GM21528 (cell line): ENCODE results near the gene PHC1.

Source experiments
- ATAC-seq: cut with Tn5 transposase; IDR thresholded peaks from one replicate; pipeline ENCODE4 v1.9.1; 2021; ENCODE audit warnings: mild to moderate bottlenecking, moderate library complexity; ENCODE audit not compliant: unreplicated experiment, low FRiP score

PHC1 gene

GRCh38 chr12:8948701-8949341, 34.5 kb downstream of the PHC1 start:
- ATAC-seq, result no peak

- peak; percentile 89 for ATAC-seq
Measured at GRCh38 chr12:8949342-8950220, 35.3 kb downstream of the PHC1 start, which contains the start of gene M6PR. Gene M6PR (minus strand): TSS chr12:8949645. CDS start chr12:8946404, 3,241 bp downstream.

DNA sequence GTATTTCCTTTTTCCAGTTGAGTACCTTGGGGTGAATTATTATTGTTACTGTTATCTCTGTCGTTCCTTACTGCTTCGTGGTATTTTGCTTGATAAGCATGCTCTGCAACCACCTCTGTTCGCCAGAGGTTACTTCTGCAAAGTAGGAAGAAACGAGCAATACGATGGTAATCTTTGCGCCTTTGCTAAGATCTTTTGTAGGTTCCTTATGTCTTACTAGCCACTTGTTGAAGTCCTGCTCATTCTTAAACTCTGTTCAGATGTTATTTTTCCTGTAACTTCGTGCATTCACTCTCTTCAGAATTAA, 35.9 kb downstream of the PHC1 start:
- peak; percentile 19 for ATAC-seq

- no peak for ATAC-seq
Measured at GRCh38 chr12:8950702-8951478, 36.6 kb downstream of the PHC1 start.

DNA sequence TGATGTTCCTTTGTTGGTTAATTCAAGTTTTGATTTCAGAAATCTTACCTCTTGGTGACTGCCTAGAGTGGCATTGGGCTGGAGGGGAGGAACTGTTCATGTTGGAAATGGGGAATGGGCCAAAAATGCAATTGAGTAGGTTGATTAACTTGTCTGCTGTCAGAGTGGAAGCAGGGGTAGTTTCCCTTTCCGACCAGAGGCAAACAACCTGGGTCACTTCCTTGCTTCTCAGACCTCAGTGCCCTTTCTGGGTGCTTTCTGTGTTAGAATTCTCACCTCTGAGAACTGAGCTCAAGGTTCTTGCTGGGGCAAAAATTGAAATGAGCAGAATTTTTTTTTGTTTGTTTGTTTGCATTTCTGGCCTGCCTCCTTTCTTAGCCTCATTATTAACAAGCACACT, 37.4 kb downstream of the PHC1 start:
- ATAC-seq, result no peak

GRCh38 chr12:8953773-8954402, 39.6 kb downstream of the PHC1 start:
- ATAC-seq, result no peak

GRCh38 chr12:8956073-8956472, 41.8 kb downstream of the PHC1 start:
- no peak for ATAC-seq

DNA sequence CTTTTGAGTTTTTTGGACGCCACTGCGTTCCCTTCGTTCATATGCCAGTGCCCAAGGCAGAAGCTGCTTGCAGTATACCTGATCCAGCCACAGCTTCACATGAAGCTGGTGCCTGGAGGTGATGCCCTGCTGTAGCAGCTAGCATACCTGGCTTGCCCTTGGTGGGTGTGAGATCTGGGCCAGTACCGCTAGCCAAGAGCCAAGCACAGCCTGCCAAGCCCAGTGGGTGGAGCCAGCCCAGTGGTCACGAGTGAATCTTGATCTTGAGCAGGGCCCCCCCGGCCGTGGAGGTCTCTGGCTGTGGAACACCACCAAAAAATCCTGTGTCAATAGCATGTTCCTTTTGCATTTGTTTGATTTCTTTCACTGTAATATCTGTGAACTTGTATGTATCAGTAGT, 42.5 kb downstream of the PHC1 start:
- ATAC-seq, result no peak

- ATAC-seq, result no peak
Measured at GRCh38 chr12:8957561-8957960, 43.3 kb downstream of the PHC1 start.

- no peak for ATAC-seq
Measured at GRCh38 chr12:8958066-8958465, 43.8 kb downstream of the PHC1 start.

DNA sequence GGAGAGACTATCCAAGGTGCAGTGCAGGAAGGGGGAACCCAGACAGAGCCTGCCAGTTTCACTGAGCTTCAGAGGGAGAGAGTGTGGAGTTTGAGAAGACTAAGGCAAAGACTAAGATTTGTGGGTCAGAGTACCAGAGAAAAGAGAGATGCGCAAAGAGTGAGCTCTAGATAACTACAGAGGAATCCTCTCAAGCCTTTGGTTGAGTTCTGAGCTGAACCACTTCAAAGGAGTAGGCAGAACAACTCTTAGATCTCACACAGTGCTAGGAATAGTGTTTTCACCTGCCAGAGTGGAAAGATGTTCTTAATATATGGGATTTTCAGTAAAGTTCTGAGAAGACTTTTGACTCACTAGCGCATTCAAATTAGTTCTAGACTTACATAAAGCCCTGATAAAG, 45.9 kb downstream of the PHC1 start:
- no peak for ATAC-seq

DNA sequence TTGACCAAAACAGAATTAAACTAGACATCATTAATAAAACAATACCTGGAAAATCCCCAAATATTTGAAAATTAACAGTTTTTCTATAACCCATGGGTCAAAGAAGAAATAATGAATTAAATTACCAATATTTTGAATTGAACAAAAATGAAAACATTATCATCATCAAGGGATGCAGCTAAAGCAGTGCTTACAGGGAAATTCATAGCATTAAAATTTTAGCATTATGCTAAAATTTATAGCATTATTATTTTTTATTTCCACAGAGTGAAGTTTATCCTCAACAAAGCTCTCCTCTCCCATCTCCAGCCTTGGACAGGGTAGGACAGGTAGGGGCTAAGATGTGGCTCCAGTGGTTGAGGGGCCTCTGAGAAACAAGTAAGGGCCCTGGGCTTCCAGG, 54.5 kb downstream of the PHC1 start:
- ATAC-seq, result no peak

DNA sequence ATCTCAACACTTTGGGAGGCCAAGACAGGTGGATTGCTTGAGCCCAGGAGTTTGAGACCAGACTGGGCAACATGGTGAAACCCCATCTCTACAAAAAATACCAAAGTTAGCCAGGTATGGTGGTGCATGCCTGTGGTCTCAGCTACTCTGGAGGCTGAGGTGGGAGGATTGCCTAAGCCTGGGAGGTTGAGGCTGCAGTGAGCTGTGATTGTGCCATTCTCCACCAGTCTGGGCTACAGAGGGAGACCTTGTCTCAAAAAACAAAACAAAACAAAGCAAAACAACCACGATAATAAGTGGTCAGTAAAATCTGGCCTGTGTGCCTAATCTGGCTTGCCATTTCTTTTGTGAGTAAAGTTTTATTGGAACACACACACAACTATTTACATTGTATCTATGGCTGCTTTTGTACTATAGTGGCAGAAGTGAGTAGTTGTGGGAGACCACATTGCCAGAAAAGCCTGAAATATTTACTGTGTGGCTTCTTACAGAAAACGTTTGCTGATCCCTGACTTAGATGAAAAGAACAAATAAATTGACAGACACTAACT, 55.6 kb downstream of the PHC1 start:
- no peak for ATAC-seq

- ATAC-seq, result no peak
Measured at GRCh38 chr12:8970432-8970831, 56.1 kb downstream of the PHC1 start.

GRCh38 chr12:8980137-8980536, 65.8 kb downstream of the PHC1 start:
- no peak for ATAC-seq

DNA sequence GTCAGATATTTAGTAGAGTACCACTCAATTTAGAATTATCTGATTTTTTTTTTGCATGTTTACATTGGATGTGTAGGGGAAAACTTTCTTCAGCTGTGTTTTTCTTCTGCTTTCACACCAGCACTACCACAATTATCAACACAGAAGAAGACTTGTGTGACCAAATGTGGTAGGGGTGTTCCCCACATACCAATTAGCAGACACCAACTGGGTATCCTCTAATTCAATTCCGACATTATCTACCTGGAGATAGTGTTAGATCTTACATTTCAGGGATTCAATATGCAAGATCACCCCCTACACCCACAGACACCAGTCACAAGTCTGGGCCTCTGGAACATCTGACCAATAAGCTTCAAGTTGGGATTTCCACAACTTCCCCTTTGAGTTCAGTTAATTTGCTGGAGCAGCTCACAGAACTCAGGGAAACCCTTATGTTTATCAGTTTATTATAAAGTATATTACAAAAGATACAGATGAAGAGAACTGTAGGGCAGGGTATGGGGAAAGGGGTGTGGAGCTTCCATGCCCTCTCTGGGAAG, 71.0 kb downstream of the PHC1 start:
- ATAC-seq, result no peak

DNA sequence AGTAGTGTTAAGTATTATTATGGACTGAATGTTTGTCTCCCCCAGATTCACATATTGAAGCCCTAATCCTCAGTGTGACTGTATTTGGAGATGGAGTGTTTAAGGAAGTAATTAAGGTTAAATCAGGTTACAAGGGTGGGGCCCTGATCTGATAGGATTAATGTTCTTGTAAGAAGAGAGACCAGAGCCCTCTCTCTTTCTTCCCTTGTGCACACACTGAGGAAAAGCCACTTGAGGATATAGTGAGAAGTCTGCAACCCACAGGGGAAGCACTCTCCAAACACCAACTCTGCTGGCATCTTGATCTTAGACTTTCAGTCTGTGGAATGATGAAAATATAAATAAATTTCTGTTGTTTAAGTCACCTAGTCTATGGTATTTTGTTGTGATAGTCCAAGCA, 72.9 kb downstream of the PHC1 start:
- no peak for ATAC-seq

- no peak for ATAC-seq
Measured at GRCh38 chr12:8987685-8988084, 73.4 kb downstream of the PHC1 start.

- no peak for ATAC-seq
Measured at GRCh38 chr12:8989413-8989812, 75.1 kb downstream of the PHC1 start, which contains the start of gene KLRG1. Gene KLRG1 (plus strand): TSS chr12:8989546. CDS start chr12:8989636, 90 bp downstream.
